Measurements from ENCODE around the gene EYS. TPM values are rescaled to one million over a fixed set of nuclear protein-coding genes. Genes with fewer than 3 reads are reported as not detected.
"Not testable (repeated sequence)": the region's sequence is repeated elsewhere in the genome, so short reads cannot be mapped to it uniquely, and the experiment has no call there.

Gene EYS
- total and polyA plus RNA-seq, 8 donors = 0.55 to 0.58 TPM; not detected in 6

GRCh38 chr6:63743691-63744090 lies 1963.3 kb downstream of the EYS start:
- Histone ChIP-seq H3K27ac (no peak overlapping the region), H3K9me3 (no peaks in the 10 kb centered on the region), H3K4me1 (peaks cover 0 to 5% (median 2%) of the 10 kb centered on the region in 4 donors), H3K4me3 (no peak overlapping the region), H3K27me3 (no peaks in the 10 kb centered on the region), H3K36me3 (no peaks in the 10 kb centered on the region)
- intact Hi-C loops (cut with DNase I; ENCODE audit: low total_unique reads) = no loop called here
- TF ChIP-seq CTCF (IDR thresholded peaks at IDR 0.05) (no peak), EP300 (IDR thresholded peaks at IDR 0.05) (no peak), POLR2AphosphoS5 (IDR thresholded peaks at IDR 0.05) (no peak), POLR2A (IDR thresholded peaks at IDR 0.05) (no peak)
- DNase-seq = no peak

GRCh38 chr6:63742060-63742459 lies 1965.0 kb downstream of the EYS start:
- no peak overlapping the region for H3K4me3 ChIP-seq
- TF ChIP-seq POLR2AphosphoS5 (IDR thresholded peaks at IDR 0.05) = peak in 1 of 3 donors; percentile 3
- TF ChIP-seq CTCF (IDR thresholded peaks at IDR 0.05) = no peak
- no peak overlapping the region for H3K27ac ChIP-seq
- H3K9me3 ChIP-seq = no peaks in the 10 kb centered on the region
- H3K27me3 ChIP-seq = no peaks in the 10 kb centered on the region
- peak in 1 of 2 donors; percentile 41 for DNase-seq
- intact Hi-C loops (cut with DNase I; ENCODE audit: low total_unique reads) = no loop called here
- H3K4me1 ChIP-seq = peaks cover 0 to 5% (median 2%) of the 10 kb centered on the region in 4 donors
- H3K36me3 ChIP-seq = no peaks in the 10 kb centered on the region

DNA sequence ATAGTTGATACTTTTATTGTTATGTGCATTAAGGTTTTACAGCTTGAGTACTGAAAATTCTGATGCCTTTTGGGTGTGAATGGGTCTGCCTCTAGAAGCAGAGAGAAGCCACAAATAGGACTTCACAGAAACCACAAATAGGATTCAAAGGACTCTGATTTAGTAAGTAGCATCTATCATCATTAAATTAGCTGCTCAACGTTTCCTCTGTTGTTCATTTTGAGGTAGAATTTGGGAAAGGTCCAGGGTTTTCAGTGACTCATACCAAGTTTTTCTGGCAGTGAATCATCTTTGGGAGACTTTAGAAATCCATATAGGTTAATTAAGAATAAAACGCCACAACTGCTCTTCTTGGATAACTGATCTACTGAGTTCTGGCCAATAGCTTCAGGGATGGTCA lies 1966.3 kb downstream of the EYS start:
- no peak overlapping the region for H3K4me3 ChIP-seq
- peaks cover 0 to 5% (median 2%) of the 10 kb centered on the region in 4 donors for H3K4me1 ChIP-seq
- no peak for TF ChIP-seq POLR2A (IDR thresholded peaks at IDR 0.05)
- TF ChIP-seq CTCF (IDR thresholded peaks at IDR 0.05) = no peak
- no peak for TF ChIP-seq POLR2AphosphoS5 (IDR thresholded peaks at IDR 0.05)
- TF ChIP-seq EP300 (IDR thresholded peaks at IDR 0.05) = no peak
- no peaks in the 10 kb centered on the region for H3K36me3 ChIP-seq
- no peaks in the 10 kb centered on the region for H3K27me3 ChIP-seq
- H3K9me3 ChIP-seq = no peaks in the 10 kb centered on the region
- no peak for DNase-seq
- intact Hi-C loops (cut with DNase I; ENCODE audit: low total_unique reads) = no loop called here
- 26 to 39% (median 32%) methylated on average over 2 of the region's 2 CpGs for WGBS, 5 donors
- no peak overlapping the region for H3K27ac ChIP-seq

DNA sequence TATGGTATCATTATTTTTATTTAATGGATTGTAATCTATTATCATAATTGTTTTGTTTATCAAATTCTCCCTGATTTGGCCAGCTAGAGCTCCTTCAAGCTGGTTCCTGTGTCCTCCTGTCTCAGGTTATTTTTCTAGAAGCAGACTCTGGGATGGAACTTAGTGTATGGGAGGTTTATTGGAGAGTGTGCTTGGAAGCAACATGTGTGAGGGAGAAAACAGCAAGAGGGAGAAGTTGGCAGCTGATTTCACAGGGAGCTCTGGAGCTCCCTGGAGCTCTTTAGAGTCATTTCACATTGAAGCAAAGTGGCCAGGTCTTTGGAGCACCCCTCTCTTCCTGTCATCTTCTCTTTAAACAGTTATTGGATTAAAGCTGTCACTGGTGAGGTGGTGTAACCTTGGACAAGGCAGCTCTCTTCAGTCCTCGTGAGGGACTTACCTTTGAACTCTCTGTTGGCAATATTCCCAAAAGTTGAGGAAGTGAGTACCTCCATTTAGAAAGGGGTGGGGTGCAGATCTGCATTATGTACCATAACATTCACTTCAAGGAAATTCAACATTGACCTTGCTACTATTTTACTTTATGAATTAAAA lies 1967.8 kb downstream of the EYS start:
- no peak overlapping the region for H3K4me3 ChIP-seq
- 13 to 28% (median 25%) methylated on average over 1 of the region's 1 CpG for whole genome bisulfite sequencing, 5 donors
- peak overlapping the region in 1 of 5 donors; percentile 2 for H3K27ac ChIP-seq
- intact Hi-C loops (cut with DNase I; ENCODE audit: low total_unique reads) = no loop called here
- peak in 1 of 2 donors; percentile 57 for DNase-seq
- H3K27me3 ChIP-seq = no peaks in the 10 kb centered on the region
- peak in 1 of 3 donors; percentile 14 for TF ChIP-seq POLR2AphosphoS5 (IDR thresholded peaks at IDR 0.05)
- no peak for TF ChIP-seq CTCF (IDR thresholded peaks at IDR 0.05)
- H3K36me3 ChIP-seq = no peaks in the 10 kb centered on the region
- no peaks in the 10 kb centered on the region for H3K9me3 ChIP-seq
- peaks cover 0 to 5% (median 2%) of the 10 kb centered on the region in 4 donors for H3K4me1 ChIP-seq

GRCh38 chr6:63738190-63738589 lies 1968.8 kb downstream of the EYS start:
- H3K9me3 ChIP-seq; DNase-seq; H3K36me3 ChIP-seq; H3K27ac ChIP-seq; H3K4me1 ChIP-seq; H3K4me3 ChIP-seq; intact Hi-C loops (cut with DNase I; ENCODE audit: low total_unique reads); H3K27me3 ChIP-seq: not testable (repeated sequence)
- WGBS, 5 donors = 95 to 100% (median 96%) methylated on average over 2 of the region's 2 CpGs

Measured in stomach (tissue), 9 donors.